ENCODE results near the gene ZNRF1.

DNA sequence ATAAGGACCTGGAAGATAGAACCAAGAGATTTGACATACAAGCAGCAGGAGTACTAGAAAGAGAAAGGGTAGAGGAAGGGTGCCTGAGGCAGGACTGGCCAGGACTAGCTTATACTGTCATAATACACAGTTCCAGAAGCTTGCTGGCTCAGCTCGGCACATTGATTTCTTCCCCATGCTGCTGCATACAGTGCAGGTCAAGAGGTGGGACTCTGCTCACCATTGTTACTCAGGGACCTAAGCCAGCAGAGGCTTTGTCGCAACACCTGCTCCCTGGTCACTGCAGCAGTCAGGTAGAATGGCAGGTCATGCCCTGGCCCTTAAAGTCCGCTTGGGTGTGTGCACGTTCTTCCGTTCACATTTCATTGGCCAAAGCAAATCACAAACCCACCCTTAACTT lies 85.0 kb downstream of the ZNRF1 start:
- TF ChIP-seq, protein P1, sequence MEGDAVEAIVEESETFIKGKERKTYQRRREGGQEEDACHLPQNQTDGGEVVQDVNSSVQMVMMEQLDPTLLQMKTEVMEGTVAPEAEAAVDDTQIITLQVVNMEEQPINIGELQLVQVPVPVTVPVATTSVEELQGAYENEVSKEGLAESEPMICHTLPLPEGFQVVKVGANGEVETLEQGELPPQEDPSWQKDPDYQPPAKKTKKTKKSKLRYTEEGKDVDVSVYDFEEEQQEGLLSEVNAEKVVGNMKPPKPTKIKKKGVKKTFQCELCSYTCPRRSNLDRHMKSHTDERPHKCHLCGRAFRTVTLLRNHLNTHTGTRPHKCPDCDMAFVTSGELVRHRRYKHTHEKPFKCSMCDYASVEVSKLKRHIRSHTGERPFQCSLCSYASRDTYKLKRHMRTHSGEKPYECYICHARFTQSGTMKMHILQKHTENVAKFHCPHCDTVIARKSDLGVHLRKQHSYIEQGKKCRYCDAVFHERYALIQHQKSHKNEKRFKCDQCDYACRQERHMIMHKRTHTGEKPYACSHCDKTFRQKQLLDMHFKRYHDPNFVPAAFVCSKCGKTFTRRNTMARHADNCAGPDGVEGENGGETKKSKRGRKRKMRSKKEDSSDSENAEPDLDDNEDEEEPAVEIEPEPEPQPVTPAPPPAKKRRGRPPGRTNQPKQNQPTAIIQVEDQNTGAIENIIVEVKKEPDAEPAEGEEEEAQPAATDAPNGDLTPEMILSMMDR (IDR thresholded peaks at IDR 0.05) = no peak
- TF ChIP-seq POLR2A (IDR thresholded peaks at IDR 0.05) = no peak

Measured in lower leg skin (tissue), 3 donors.